Neural cell (in vitro differentiated cells): Measurements from ENCODE around the gene HHLA2. TPM values are rescaled to one million over a fixed set of nuclear protein-coding genes. Genes with fewer than 3 reads are reported as not detected.

Experiments
- H2AFZ ChIP-seq: fragments of 200-600, 300-800 bp; sonication (generic), shearing (Covaris generic); 2 replicates; pipeline ENCODE4 v1.6.0; 2014; ENCODE audit warnings: low read depth, mild to moderate bottlenecking, antibody characterized with exemption, low read length, moderate library complexity
- H3F3A ChIP-seq: fragments of 200-600 bp; shearing (Covaris generic); 2 replicates; pipeline ENCODE4 v1.6.1; 2016; ENCODE audit warnings: mild to moderate bottlenecking, moderate library complexity, mixed read lengths, antibody characterized with exemption, low read length; ENCODE audit not compliant: insufficient read depth, poor library complexity, severe bottlenecking
- H3K27ac ChIP-seq: fragments of 200-600, 300-800 bp; sonication (generic), shearing (Covaris generic); 2 replicates; pipeline ENCODE4 v1.5.1; 2014; ENCODE audit warnings: mild to moderate bottlenecking, low read length, moderate library complexity
- H3K27me3 ChIP-seq: fragments of 300-800, 200-600 bp; sonication (generic), shearing (Covaris generic); 2 replicates; pipeline ENCODE4 v1.6.0; 2014; ENCODE audit warnings: mild to moderate bottlenecking, low read depth, low read length, moderate library complexity; ENCODE audit not compliant: insufficient read depth
- H3K36me3 ChIP-seq: fragments of 300-800, 200-600 bp; sonication (generic), shearing (Covaris generic); 2 replicates; pipeline ENCODE4 v1.5.1; 2014; ENCODE audit warnings: mild to moderate bottlenecking, antibody characterized with exemption, low read length, moderate library complexity; ENCODE audit not compliant: insufficient read depth
- H3K4me2 ChIP-seq: fragments of 300-800, 200-600 bp; sonication (generic), shearing (Covaris generic); 2 replicates; pipeline ENCODE4 v1.6.0; 2014; ENCODE audit warnings: mild to moderate bottlenecking, low read length
- H3K4me3 ChIP-seq: fragments of 300-800, 200-600 bp; sonication (generic), shearing (Covaris generic); 2 replicates; pipeline ENCODE4 v1.5.1; 2014; ENCODE audit warnings: mild to moderate bottlenecking, low read length, moderate library complexity
- H3K79me2 ChIP-seq: fragments of 200-600 bp; shearing (Covaris generic); replicated peaks from 2 replicates; pipeline ENCODE4 v1.6.0; 2014; ENCODE audit warnings: mild to moderate bottlenecking, low read length, moderate library complexity; ENCODE audit not compliant: insufficient read depth
- H3K9ac ChIP-seq: fragments of 300-800, 200-600 bp; sonication (generic), shearing (Covaris generic); 2 replicates; pipeline ENCODE4 v1.6.1; 2016; ENCODE audit warnings: mild to moderate bottlenecking, low read length, mixed read lengths
- H3K9me2 ChIP-seq: fragments of 200-600 bp; shearing (Covaris generic); 2 replicates; pipeline ENCODE4 v1.6.1; 2016; ENCODE audit warnings: mild to moderate bottlenecking, low read length, mixed read lengths; ENCODE audit not compliant: insufficient read depth
- H3K9me3 ChIP-seq: fragments of 200-600, 300-800 bp; sonication (generic), shearing (Covaris generic); 2 replicates; pipeline ENCODE4 v1.6.1; 2016; ENCODE audit warnings: mild to moderate bottlenecking, mixed run types, low read length, moderate library complexity, mixed read lengths
- H4K20me1 ChIP-seq: fragments of 200-600 bp; shearing (Covaris generic); 2 replicates; pipeline ENCODE4 v1.6.1; 2016; ENCODE audit warnings: mild to moderate bottlenecking, mixed run types; ENCODE audit not compliant: insufficient read depth
- EP300 ChIP-seq: fragments of 450-650 bp; conservative IDR thresholded peaks from 2 replicates; pipeline ENCODE4 v1.6.1; 2014; ENCODE audit warnings: antibody characterized with exemption, mild to moderate bottlenecking, moderate library complexity; ENCODE audit not compliant: poor library complexity, severe bottlenecking
- EZH2 ChIP-seq: fragments of 200-600, 300-800 bp; shearing (Covaris generic), sonication (generic); IDR thresholded peaks from 2 replicates; pipeline ENCODE4 v1.6.1; 2014; ENCODE audit warnings: antibody characterized with exemption, low read length, borderline replicate concordance, mild to moderate bottlenecking; ENCODE audit not compliant: insufficient read depth, poor library complexity, severe bottlenecking
- MXI1 ChIP-seq: fragments of 450-650 bp; conservative IDR thresholded peaks from 2 replicates; pipeline ENCODE4 v1.6.1; 2014; ENCODE audit warnings: antibody characterized with exemption, mild to moderate bottlenecking; ENCODE audit not compliant: poor library complexity, severe bottlenecking
- POLR2AphosphoS5 ChIP-seq: IDR thresholded peaks from 2 replicates; pipeline ENCODE4 v1.6.1; 2012
- RAD21 ChIP-seq: fragments of 450-650 bp; conservative IDR thresholded peaks from 2 replicates; pipeline ENCODE4 v1.6.1; 2014; ENCODE audit warnings: antibody characterized with exemption, mild to moderate bottlenecking, moderate library complexity
- SMC3 ChIP-seq: fragments of 450-650 bp; conservative IDR thresholded peaks from 2 replicates; pipeline ENCODE4 v1.6.1; 2014; ENCODE audit warnings: antibody characterized with exemption, mild to moderate bottlenecking, moderate library complexity; ENCODE audit not compliant: poor library complexity
- TAF1 ChIP-seq: IDR thresholded peaks from 2 replicates; pipeline ENCODE4 v1.6.1; 2012; ENCODE audit warnings: low read depth
- polyA plus RNA-seq: library from polyadenylated mRNA; depleted of rRNA; stranded (reverse); fragments of >200 nt; gene quantifications from 2 replicates; pipeline ENCODE4 v1.2.3, GENCODE V29; 2014
- TF ChIP-seq, protein P1 (sequence below): IDR thresholded peaks from 2 replicates; pipeline ENCODE4 v1.6.1; 2012; ENCODE audit warnings: borderline replicate concordance
- TF ChIP-seq, protein P2 (sequence below): fragments of 450-650 bp; IDR thresholded peaks from 2 replicates; pipeline ENCODE4 v1.5.1; 2014; ENCODE audit warnings: antibody characterized with exemption, mild to moderate bottlenecking, moderate library complexity; ENCODE audit not compliant: poor library complexity, severe bottlenecking

The HHLA2 gene
- polyA plus RNA-seq, 1 donor from 2014 or later: not detected

GRCh38 chr3:108408883-108409799, 112.8 kb downstream of the HHLA2 start:
- H3F3A ChIP-seq: no peaks in the 10 kb centered on the region
- H3K9me2 ChIP-seq: no peaks in the 10 kb centered on the region
- TF ChIP-seq EP300 (no peak), MXI1 (no peak), EZH2 (no peak), TAF1 (no peak), POLR2AphosphoS5 (no peak), SMC3 (no peak), RAD21 (no peak)
- TF ChIP-seq, protein P1, sequence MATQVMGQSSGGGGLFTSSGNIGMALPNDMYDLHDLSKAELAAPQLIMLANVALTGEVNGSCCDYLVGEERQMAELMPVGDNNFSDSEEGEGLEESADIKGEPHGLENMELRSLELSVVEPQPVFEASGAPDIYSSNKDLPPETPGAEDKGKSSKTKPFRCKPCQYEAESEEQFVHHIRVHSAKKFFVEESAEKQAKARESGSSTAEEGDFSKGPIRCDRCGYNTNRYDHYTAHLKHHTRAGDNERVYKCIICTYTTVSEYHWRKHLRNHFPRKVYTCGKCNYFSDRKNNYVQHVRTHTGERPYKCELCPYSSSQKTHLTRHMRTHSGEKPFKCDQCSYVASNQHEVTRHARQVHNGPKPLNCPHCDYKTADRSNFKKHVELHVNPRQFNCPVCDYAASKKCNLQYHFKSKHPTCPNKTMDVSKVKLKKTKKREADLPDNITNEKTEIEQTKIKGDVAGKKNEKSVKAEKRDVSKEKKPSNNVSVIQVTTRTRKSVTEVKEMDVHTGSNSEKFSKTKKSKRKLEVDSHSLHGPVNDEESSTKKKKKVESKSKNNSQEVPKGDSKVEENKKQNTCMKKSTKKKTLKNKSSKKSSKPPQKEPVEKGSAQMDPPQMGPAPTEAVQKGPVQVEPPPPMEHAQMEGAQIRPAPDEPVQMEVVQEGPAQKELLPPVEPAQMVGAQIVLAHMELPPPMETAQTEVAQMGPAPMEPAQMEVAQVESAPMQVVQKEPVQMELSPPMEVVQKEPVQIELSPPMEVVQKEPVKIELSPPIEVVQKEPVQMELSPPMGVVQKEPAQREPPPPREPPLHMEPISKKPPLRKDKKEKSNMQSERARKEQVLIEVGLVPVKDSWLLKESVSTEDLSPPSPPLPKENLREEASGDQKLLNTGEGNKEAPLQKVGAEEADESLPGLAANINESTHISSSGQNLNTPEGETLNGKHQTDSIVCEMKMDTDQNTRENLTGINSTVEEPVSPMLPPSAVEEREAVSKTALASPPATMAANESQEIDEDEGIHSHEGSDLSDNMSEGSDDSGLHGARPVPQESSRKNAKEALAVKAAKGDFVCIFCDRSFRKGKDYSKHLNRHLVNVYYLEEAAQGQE: no peak
- TF ChIP-seq, protein P2, sequence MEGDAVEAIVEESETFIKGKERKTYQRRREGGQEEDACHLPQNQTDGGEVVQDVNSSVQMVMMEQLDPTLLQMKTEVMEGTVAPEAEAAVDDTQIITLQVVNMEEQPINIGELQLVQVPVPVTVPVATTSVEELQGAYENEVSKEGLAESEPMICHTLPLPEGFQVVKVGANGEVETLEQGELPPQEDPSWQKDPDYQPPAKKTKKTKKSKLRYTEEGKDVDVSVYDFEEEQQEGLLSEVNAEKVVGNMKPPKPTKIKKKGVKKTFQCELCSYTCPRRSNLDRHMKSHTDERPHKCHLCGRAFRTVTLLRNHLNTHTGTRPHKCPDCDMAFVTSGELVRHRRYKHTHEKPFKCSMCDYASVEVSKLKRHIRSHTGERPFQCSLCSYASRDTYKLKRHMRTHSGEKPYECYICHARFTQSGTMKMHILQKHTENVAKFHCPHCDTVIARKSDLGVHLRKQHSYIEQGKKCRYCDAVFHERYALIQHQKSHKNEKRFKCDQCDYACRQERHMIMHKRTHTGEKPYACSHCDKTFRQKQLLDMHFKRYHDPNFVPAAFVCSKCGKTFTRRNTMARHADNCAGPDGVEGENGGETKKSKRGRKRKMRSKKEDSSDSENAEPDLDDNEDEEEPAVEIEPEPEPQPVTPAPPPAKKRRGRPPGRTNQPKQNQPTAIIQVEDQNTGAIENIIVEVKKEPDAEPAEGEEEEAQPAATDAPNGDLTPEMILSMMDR: no peak
- H2AFZ ChIP-seq: no peak overlapping the region
- H3K36me3 ChIP-seq: no peaks in the 10 kb centered on the region
- no peak overlapping the region for H3K4me2 ChIP-seq
- H3K9me3 ChIP-seq: no peaks in the 10 kb centered on the region
- no peaks in the 10 kb centered on the region for H3K27me3 ChIP-seq
- no peaks in the 10 kb centered on the region for H3K79me2 ChIP-seq
- no peak overlapping the region for H3K4me3 ChIP-seq
- no peak overlapping the region for H3K9ac ChIP-seq
- no peaks in the 10 kb centered on the region for H4K20me1 ChIP-seq
- H3K27ac ChIP-seq: no peak overlapping the region

DNA sequence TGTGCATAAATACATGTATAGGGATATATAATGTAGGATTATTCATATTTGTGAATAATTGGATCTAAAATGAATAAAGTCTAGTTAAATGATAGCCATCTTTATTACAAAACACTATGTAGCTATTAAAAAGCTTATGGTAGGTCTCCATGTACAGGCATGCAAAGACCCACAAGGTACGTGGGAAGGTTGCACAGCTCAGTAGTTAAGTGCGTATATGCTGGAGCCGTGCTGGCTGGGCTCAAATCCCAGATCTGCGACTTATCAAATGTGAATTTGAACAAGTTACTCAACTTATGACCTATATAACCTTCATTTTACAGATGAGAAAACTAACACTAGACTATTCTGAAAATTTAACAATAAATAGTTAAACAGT, 113.4 kb downstream of the HHLA2 start:
- no peaks in the 10 kb centered on the region for H4K20me1 ChIP-seq
- H3K9ac ChIP-seq: no peak overlapping the region
- H2AFZ ChIP-seq: no peak overlapping the region
- TF ChIP-seq RAD21 (no peak), POLR2AphosphoS5 (no peak)
- H3K27ac ChIP-seq: no peak overlapping the region
- no peaks in the 10 kb centered on the region for H3F3A ChIP-seq
- H3K36me3 ChIP-seq: no peaks in the 10 kb centered on the region
- no peaks in the 10 kb centered on the region for H3K9me2 ChIP-seq
- H3K9me3 ChIP-seq: no peaks in the 10 kb centered on the region
- no peak overlapping the region for H3K4me2 ChIP-seq
- H3K4me3 ChIP-seq: no peak overlapping the region
- no peaks in the 10 kb centered on the region for H3K27me3 ChIP-seq
- H3K79me2 ChIP-seq: no peaks in the 10 kb centered on the region
